GM12878 (cell line): ENCODE data around the gene RALGPS1. TPM values are rescaled to one million over a fixed set of nuclear protein-coding genes. Genes with fewer than 3 reads are reported as not detected.

Experiments used
- ATF7 ChIP-seq: fragments of 450-650 bp; IDR thresholded peaks from 2 replicates; pipeline ENCODE4 v1.6.1; 2016; ENCODE audit warnings: low read depth, mild to moderate bottlenecking
- BCL3 ChIP-seq: IDR thresholded peaks from 2 replicates; pipeline ENCODE4 v1.6.1; 2011; ENCODE audit warnings: borderline replicate concordance, low read depth, mild to moderate bottlenecking, moderate library complexity, low read length; ENCODE audit not compliant: insufficient read depth, poor library complexity, severe bottlenecking
- CBFB ChIP-seq: IDR thresholded peaks from 2 replicates; pipeline ENCODE4 v1.6.1; 2016; ENCODE audit warnings: antibody characterized with exemption, low read depth
- DPF2 ChIP-seq: fragments of 450-650 bp; IDR thresholded peaks from 2 replicates; pipeline ENCODE4 v1.6.1; 2017; ENCODE audit warnings: mild to moderate bottlenecking
- ESRRA ChIP-seq: IDR thresholded peaks from 2 replicates; pipeline ENCODE4 v1.6.1; 2012; ENCODE audit warnings: mild to moderate bottlenecking, low read length, improper control_type of control experiment
- IRF4 ChIP-seq: IDR thresholded peaks from 2 replicates; pipeline ENCODE4 v1.6.1; 2011; ENCODE audit warnings: low read depth, low read length
- KLF5 ChIP-seq: fragments of 450-650 bp; IDR thresholded peaks from 2 replicates; pipeline ENCODE4 v1.6.1; 2014; ENCODE audit warnings: mild to moderate bottlenecking; ENCODE audit not compliant: partially characterized antibody
- NRF1 ChIP-seq: conservative IDR thresholded peaks from 2 replicates; pipeline ENCODE4 v1.6.1; 2011; ENCODE audit warnings: mild to moderate bottlenecking, low read depth, low read length, improper control_type of control experiment
- POLR2A ChIP-seq: IDR thresholded peaks from 2 replicates; pipeline ENCODE4 v1.6.1; 2011; ENCODE audit warnings: low read depth, mild to moderate bottlenecking, low read length
- RAD21 ChIP-seq: IDR thresholded peaks from 2 replicates; pipeline ENCODE4 v1.6.1; 2011; ENCODE audit warnings: mild to moderate bottlenecking, low read depth, low read length, moderate library complexity; ENCODE audit not compliant: insufficient read depth
- RAD51 ChIP-seq: fragments of 450-650 bp; IDR thresholded peaks from 2 replicates; pipeline ENCODE4 v1.6.1; 2016; ENCODE audit warnings: moderate library complexity, mild to moderate bottlenecking, inconsistent platforms
- RELA ChIP-seq: fragments of 450-650 bp; IDR thresholded peaks from 2 replicates; pipeline ENCODE4 v1.8.0; 2014; ENCODE audit warnings: borderline replicate concordance; ENCODE audit not compliant: partially characterized antibody
- SP1 ChIP-seq: IDR thresholded peaks from one replicate; pipeline ENCODE4 v1.6.1; 2011; ENCODE audit warnings: low read depth, low read length
- TCF7 ChIP-seq: IDR thresholded peaks from 2 replicates; pipeline ENCODE4 v1.6.1; 2014; ENCODE audit warnings: antibody characterized with exemption, borderline replicate concordance
- USF1 ChIP-seq: IDR thresholded peaks from 2 replicates; pipeline ENCODE4 v1.6.1; 2011; ENCODE audit warnings: borderline replicate concordance, low read depth, mild to moderate bottlenecking, moderate library complexity, mixed read lengths, low read length; ENCODE audit not compliant: insufficient read depth; ENCODE audit errors: extremely low read length
- ZNF384 ChIP-seq: IDR thresholded peaks from 2 replicates; pipeline ENCODE4 v1.6.1; 2012; ENCODE audit warnings: low read depth, mild to moderate bottlenecking, low read length, improper control_type of control experiment, borderline replicate concordance
- ZZZ3 ChIP-seq: IDR thresholded peaks from 2 replicates; pipeline ENCODE4 v1.6.1; 2011; ENCODE audit warnings: low read depth; ENCODE audit not compliant: control insufficient read depth, insufficient read length
- polyA plus RNA-seq, 11 experiments: library from polyadenylated mRNA; depleted of rRNA in 4 of 11; unstranded in 6 of 11; stranded (reverse) in 5 of 11; fragments of >200 nt; fragmentation: Nextera tagmentation in 4 of 11; fragmentation: Illumina TruSeq in 1 of 11; extraction: Ambion mirVana in 4 of 11; extraction: Trizol in 1 of 11; gene quantifications; 1 replicate in 1 of 11; 2 replicates in 10 of 11; pipeline versions ENCODE4 v1.2.1 to v1.2.3, GENCODE V29; 2011 to 2016; ENCODE audit warnings: inconsistent platforms in 2 of 11, missing spikeins in 2 of 11, low read depth in 1 of 11
- total RNA-seq, 4 experiments: library from RNA; depleted of rRNA in 3 of 4; stranded (reverse); fragments of >200 nt in 3 of 4; fragmentation: Illumina TruSeq in 1 of 4; extraction: Trizol in 1 of 4; gene quantifications; 2 replicates each; pipeline versions ENCODE4 v1.2.1 to v1.2.3, GENCODE V29; 2013 to 2021

The RALGPS1 gene
- total and polyA plus RNA-seq, 10 of the 15 experiments (the other 5 are each of a cell fraction or from before 2014, with no cell fraction given), result 0.13 to 5.6 (median 2.7) TPM

GRCh38 chr9:127166111-127166510 lies 251.5 kb downstream of the RALGPS1 start (continued):
- no peak for TF ChIP-seq BCL3
- no peak for TF ChIP-seq KLF5
- no peak for TF ChIP-seq IRF4
- TF ChIP-seq ATF7, result peak; percentile 90
- no peak for TF ChIP-seq RAD51
- TF ChIP-seq TCF7, result no peak
- no peak for TF ChIP-seq CBFB
- no peak for TF ChIP-seq RELA
- TF ChIP-seq ZZZ3, result no peak
- no peak for TF ChIP-seq SP1
- TF ChIP-seq ZNF384, result no peak
- no peak for TF ChIP-seq DPF2
- no peak for TF ChIP-seq POLR2A
- no peak for TF ChIP-seq USF1
- TF ChIP-seq RAD21, result no peak
- no peak for TF ChIP-seq NRF1
- TF ChIP-seq ESRRA, result no peak
